Activated naive CD8-positive, alpha-beta T cell (primary cell): Measurements from ENCODE around the gene DPYD.

ENCODE experiments used
- H3K27ac Mint-ChIP-seq: one replicate; pipeline ENCODE4 v1.8.0; 2021; ENCODE audit warnings: mixed read lengths
- H3K27me3 Mint-ChIP-seq: one replicate; pipeline ENCODE4 v1.8.0; 2021; ENCODE audit warnings: mixed read lengths
- H3K36me3 Mint-ChIP-seq: one replicate; pipeline ENCODE4 v1.8.0; 2021; ENCODE audit warnings: mixed read lengths
- H3K4me1 Mint-ChIP-seq: one replicate; pipeline ENCODE4 v1.8.0; 2021; ENCODE audit warnings: low read depth, mixed read lengths
- H3K4me3 Mint-ChIP-seq: one replicate; pipeline ENCODE4 v1.8.0; 2021; ENCODE audit warnings: mild to moderate bottlenecking, mixed read lengths
- H3K9me3 Mint-ChIP-seq: one replicate; pipeline ENCODE4 v1.8.0; 2021; ENCODE audit warnings: low read depth, mixed read lengths

The DPYD gene

GRCh38 chr1:97396463-97396862, 524.4 kb downstream of the DPYD start:
- Mint-ChIP-seq H3K27me3 (no peaks in the 10 kb centered on the region), H3K4me3 (no peak overlapping the region)

DNA sequence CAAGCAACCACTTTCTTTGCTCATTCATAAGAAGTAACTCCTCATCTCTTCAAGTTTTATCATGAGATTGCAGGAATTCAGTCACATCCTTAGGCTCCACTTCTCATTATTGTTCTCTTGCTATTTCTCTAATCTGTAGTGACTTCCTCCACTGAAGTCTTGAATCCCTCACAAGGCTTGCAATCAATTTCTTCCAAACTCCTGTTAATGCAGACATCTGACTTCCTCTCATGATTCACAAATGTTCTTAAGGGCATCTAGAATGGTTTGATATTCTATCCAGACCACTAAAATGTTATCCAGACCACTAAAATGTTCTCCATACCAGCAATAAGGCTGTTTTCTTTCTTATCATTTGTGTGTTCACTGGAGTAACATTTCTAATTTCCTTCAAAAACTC, 528.1 kb downstream of the DPYD start:
- Mint-ChIP-seq H3K36me3 (peaks cover 7% of the 10 kb centered on the region), H3K27ac (no peak overlapping the region), H3K27me3 (no peaks in the 10 kb centered on the region), H3K4me1 (no peaks in the 10 kb centered on the region), H3K9me3 (peaks cover 6% of the 10 kb centered on the region), H3K4me3 (no peak overlapping the region)

More at GRCh38 chr1:97396463-97396862, 524.4 kb downstream of the DPYD start:
- Mint-ChIP-seq H3K27ac (no peak overlapping the region), H3K36me3 (peaks cover 15% of the 10 kb centered on the region), H3K9me3 (peaks cover 12% of the 10 kb centered on the region), H3K4me1 (no peaks in the 10 kb centered on the region)

- H3K27me3 Mint-ChIP-seq: no peaks in the 10 kb centered on the region
- H3K9me3 Mint-ChIP-seq: no peaks in the 10 kb centered on the region
- H3K27ac Mint-ChIP-seq: no peak overlapping the region
- no peak overlapping the region for H3K4me3 Mint-ChIP-seq
- peaks cover 8% of the 10 kb centered on the region for H3K36me3 Mint-ChIP-seq
- no peaks in the 10 kb centered on the region for H3K4me1 Mint-ChIP-seq
Measured at GRCh38 chr1:97385536-97386277, 535.1 kb downstream of the DPYD start.

GRCh38 chr1:97384294-97384968, 536.4 kb downstream of the DPYD start:
- no peak overlapping the region for H3K27ac Mint-ChIP-seq
- no peaks in the 10 kb centered on the region for H3K27me3 Mint-ChIP-seq
- H3K4me1 Mint-ChIP-seq: no peaks in the 10 kb centered on the region
- peaks cover 10% of the 10 kb centered on the region for H3K36me3 Mint-ChIP-seq
- H3K4me3 Mint-ChIP-seq: no peak overlapping the region
- no peaks in the 10 kb centered on the region for H3K9me3 Mint-ChIP-seq

DNA sequence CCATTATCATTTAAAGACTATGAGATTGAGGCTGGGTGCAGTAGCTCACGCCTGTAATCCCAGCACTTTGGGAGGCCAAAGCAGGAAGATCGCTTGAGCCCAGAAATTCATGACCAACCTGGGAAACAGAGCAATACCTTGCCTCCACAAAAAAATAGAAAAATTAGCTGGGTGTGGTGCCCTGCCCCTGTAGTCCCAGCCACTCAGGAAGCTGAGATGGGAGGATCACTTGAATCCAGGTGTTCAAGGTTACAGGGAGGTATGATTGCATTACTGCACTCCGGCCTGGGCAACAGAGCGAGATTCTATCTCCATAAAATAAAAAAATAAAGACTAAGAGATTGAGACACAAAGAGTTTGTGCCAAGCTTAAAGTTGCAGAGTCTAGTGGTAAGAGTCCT, 537.0 kb downstream of the DPYD start:
- Mint-ChIP-seq H3K27ac (no peak overlapping the region), H3K27me3 (no peaks in the 10 kb centered on the region), H3K4me3 (no peak overlapping the region), H3K4me1 (no peaks in the 10 kb centered on the region), H3K9me3 (no peaks in the 10 kb centered on the region), H3K36me3 (peaks cover 14% of the 10 kb centered on the region)

GRCh38 chr1:97382206-97382605, 538.6 kb downstream of the DPYD start:
- H3K27ac Mint-ChIP-seq: no peak overlapping the region
- no peaks in the 10 kb centered on the region for H3K9me3 Mint-ChIP-seq
- H3K4me3 Mint-ChIP-seq: no peak overlapping the region
- no peaks in the 10 kb centered on the region for H3K27me3 Mint-ChIP-seq
- peaks cover 14% of the 10 kb centered on the region for H3K36me3 Mint-ChIP-seq
- no peaks in the 10 kb centered on the region for H3K4me1 Mint-ChIP-seq

GRCh38 chr1:97379387-97380075, 541.3 kb downstream of the DPYD start:
- Mint-ChIP-seq H3K9me3 (no peaks in the 10 kb centered on the region), H3K27me3 (no peaks in the 10 kb centered on the region), H3K36me3 (peaks cover 16% of the 10 kb centered on the region), H3K4me1 (no peaks in the 10 kb centered on the region), H3K4me3 (no peak overlapping the region), H3K27ac (no peak overlapping the region)

DNA sequence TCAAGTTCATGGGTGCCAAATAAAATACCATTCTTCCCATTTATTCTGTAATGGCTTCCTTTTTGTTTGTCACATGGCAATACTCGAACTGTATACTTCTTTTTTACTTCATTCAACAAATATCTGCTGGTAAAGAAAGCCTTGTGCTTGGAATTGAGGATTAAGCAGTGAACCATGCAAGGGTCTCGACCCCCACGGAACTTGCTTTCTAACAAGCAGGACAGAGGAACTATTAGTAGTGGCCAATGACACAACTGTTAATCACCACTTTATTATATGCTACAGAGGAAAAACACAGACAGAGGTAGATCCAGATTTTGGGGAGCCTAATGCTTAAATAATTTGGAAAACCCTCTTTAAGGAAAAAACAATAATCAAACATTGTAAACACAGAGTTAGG, 542.2 kb downstream of the DPYD start:
- no peaks in the 10 kb centered on the region for H3K4me1 Mint-ChIP-seq
- no peak overlapping the region for H3K4me3 Mint-ChIP-seq

DNA sequence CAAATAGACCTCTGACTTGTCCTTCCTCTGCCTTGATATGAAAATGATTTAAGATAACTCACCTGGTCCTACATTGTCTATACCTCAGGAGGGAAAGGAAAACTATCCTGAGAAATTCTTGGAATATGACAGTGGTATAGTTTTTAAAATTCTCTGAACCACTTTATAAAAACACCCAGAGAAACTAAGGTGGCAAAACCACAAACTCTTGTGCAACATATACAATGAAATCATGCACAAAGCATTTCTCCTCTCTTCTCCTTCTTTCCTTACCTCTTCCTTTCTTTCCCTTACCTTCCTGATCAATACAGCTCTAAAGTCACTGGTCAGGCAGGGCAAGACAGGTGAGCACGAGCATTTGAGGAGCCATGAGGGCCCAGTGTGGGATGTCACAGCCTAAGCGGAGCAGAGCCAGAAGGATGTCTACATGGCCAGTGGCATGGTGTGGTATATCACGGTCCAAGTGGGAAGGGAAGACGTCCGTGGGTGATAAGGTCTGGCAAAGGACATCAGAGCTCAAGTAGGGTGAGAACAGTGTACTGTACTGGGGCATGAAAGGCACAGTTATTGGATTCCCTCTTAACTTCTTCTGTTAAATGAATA, 543.3 kb downstream of the DPYD start:
- Mint-ChIP-seq H3K4me3 (no peak overlapping the region), H3K36me3 (peaks cover 22% of the 10 kb centered on the region), H3K9me3 (no peaks in the 10 kb centered on the region), H3K4me1 (no peaks in the 10 kb centered on the region), H3K27me3 (no peaks in the 10 kb centered on the region), H3K27ac (no peak overlapping the region)

More for the DNA sequence above, 542.2 kb downstream of the DPYD start:
- Mint-ChIP-seq H3K27me3 (no peaks in the 10 kb centered on the region), H3K36me3 (peaks cover 15% of the 10 kb centered on the region), H3K9me3 (no peaks in the 10 kb centered on the region), H3K27ac (no peak overlapping the region)

DNA sequence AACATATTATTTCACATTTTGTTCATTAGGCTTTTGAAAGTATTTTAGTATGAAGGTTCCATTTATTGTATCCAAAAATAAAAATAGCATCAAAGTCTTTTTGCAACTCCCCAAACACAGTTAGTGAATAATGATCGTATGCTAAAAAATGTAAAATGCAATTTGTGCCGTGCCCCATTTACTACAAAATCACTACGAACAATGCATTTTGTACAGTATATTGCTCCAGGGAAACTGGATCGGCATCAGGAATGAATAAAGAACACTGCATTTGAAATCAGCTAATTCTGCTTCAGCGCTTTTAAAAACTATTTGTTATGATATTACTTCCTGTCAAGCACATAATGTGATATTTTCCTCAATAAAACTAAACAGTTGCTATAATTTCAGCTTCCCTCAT, 547.8 kb downstream of the DPYD start:
- no peak overlapping the region for H3K27ac Mint-ChIP-seq
- H3K27me3 Mint-ChIP-seq: no peaks in the 10 kb centered on the region
- H3K4me1 Mint-ChIP-seq: no peaks in the 10 kb centered on the region
- H3K4me3 Mint-ChIP-seq: no peak overlapping the region
- H3K36me3 Mint-ChIP-seq: peaks cover 31% of the 10 kb centered on the region
- H3K9me3 Mint-ChIP-seq: no peaks in the 10 kb centered on the region

- no peaks in the 10 kb centered on the region for H3K4me1 Mint-ChIP-seq
- H3K36me3 Mint-ChIP-seq: peaks cover 33% of the 10 kb centered on the region
- no peak overlapping the region for H3K4me3 Mint-ChIP-seq
- H3K9me3 Mint-ChIP-seq: no peaks in the 10 kb centered on the region
- H3K27ac Mint-ChIP-seq: no peak overlapping the region
- no peaks in the 10 kb centered on the region for H3K27me3 Mint-ChIP-seq
Measured at GRCh38 chr1:97372531-97372930, 548.3 kb downstream of the DPYD start.

- Mint-ChIP-seq H3K27me3 (no peaks in the 10 kb centered on the region), H3K36me3 (peaks cover 39% of the 10 kb centered on the region), H3K9me3 (peaks cover 5% of the 10 kb centered on the region), H3K27ac (no peak overlapping the region), H3K4me1 (no peaks in the 10 kb centered on the region), H3K4me3 (no peak overlapping the region)
Measured at GRCh38 chr1:97368296-97368695, 552.5 kb downstream of the DPYD start.

DNA sequence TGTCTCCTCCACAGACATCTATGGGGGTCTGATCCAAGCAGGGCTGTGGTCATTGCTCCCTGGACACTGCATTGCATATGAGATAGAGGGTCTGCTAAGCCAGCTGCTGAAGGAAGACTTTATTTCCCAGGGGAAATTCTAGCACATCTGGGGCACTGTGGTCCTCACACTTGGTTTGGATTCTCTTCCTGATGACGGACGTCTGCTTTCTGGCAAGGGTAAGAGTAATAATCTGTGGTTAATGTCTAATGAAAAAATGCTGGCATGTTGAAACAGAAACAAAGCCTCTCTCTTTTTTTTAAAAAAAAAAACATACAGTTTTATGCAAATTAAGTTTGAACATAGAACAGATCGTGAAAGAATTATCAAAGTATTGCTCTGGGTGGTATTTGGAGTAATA, 553.9 kb downstream of the DPYD start:
- Mint-ChIP-seq H3K4me3 (no peak overlapping the region), H3K27me3 (no peaks in the 10 kb centered on the region), H3K4me1 (no peaks in the 10 kb centered on the region), H3K9me3 (peaks cover 5% of the 10 kb centered on the region), H3K27ac (no peak overlapping the region), H3K36me3 (peaks cover 39% of the 10 kb centered on the region)

GRCh38 chr1:97365026-97365425, 555.8 kb downstream of the DPYD start:
- no peaks in the 10 kb centered on the region for H3K27me3 Mint-ChIP-seq
- no peaks in the 10 kb centered on the region for H3K4me1 Mint-ChIP-seq
- no peak overlapping the region for H3K4me3 Mint-ChIP-seq
- H3K9me3 Mint-ChIP-seq: peaks cover 5% of the 10 kb centered on the region
- no peak overlapping the region for H3K27ac Mint-ChIP-seq
- H3K36me3 Mint-ChIP-seq: peaks cover 51% of the 10 kb centered on the region

DNA sequence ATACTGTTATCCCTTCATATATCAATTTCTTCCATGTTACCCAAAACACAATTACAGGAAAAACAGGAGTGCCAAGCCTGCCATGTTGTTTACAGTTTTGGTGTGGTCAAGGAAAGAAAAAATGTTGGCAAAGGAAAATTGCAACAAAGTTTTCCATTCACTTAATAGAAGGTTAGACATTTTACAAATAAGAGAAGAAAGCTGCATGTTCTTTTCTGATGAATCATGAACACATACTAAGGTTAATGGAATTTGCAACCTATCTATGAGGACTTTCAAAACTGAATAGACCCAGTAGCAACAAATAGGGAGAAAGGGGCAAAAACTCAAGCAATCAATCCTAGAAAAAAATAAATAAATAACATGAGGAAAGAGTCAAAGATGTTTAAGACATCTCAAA, 556.7 kb downstream of the DPYD start:
- Mint-ChIP-seq H3K36me3 (peaks cover 54% of the 10 kb centered on the region), H3K27ac (no peak overlapping the region), H3K9me3 (peaks cover 5% of the 10 kb centered on the region), H3K4me1 (no peaks in the 10 kb centered on the region), H3K27me3 (no peaks in the 10 kb centered on the region), H3K4me3 (no peak overlapping the region)
